ENCODE measurements around the gene ERC2.

Gene ERC2

GRCh38 chr3:56369914-56370313, 98.4 kb downstream of the ERC2 start:
- no peak for DNase-seq (ENCODE audit: low read depth in 2 of 3, low spot score in 2 of 3)

- no peak for DNase-seq (ENCODE audit: low read depth in 2 of 3, low spot score in 2 of 3)
Measured at GRCh38 chr3:56368846-56369245, 99.4 kb downstream of the ERC2 start.

DNA sequence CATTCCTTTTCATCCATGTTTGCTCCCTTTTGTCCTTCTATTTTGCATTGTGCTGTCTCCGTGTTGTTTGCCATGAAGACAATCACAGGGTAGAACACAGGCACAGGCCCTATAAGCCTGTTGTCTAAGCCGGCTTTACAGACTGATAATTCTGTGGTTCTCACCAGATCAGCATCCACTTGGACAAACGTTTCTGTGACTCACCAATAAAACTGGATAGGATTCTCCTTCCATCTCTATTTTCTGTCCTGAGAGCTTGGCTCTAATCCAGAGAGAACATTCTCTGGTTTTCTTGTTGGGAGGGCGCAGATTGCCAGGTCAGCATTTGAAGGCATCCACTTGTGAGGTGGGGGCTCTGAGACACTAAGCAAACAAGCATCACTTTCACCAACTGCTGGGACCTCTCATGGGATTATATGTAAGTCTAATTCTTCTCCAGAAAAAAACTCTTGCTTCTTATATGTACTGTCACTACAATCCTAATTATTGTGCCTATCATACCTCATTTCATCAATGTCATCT, 101.6 kb downstream of the ERC2 start:
- no peak for DNase-seq (ENCODE audit: low read depth in 2 of 3, low spot score in 2 of 3)

DNA sequence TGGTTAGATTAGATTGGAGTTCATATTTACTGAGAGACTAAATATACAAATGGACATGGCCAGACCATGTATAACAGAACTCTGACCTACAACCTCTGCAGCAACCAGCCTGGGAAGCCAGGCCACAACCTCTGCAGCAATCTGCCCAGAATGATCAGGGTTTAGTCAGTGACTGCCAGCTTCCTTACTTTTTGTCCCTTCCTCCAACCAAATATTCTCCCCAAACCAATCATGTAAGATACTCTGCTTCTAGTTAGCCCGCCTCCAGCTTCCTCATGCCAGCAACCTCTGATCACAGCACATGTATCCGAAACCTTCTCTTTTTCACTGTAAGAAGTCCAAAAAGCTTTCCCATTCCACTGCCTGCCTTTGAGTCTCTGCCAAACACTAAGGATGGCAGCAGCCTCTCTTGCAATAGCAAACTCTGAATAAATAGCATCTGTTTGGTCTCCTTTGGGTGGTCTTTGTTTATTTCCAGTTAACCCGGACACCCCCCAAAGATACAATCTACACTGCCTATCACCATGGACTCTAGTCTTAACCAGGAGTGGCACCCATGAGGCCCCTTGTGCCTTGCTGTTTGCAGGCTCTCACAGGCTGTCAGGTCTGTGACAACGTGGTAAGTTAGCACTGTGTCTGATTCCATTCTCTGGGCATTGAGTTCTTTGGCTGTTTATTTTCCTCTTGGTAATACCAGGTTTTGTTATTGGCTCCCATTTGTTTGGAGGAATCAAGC, 102.2 kb downstream of the ERC2 start:
- no peak for DNase-seq (ENCODE audit: low read depth in 2 of 3, low spot score in 2 of 3)

DNA sequence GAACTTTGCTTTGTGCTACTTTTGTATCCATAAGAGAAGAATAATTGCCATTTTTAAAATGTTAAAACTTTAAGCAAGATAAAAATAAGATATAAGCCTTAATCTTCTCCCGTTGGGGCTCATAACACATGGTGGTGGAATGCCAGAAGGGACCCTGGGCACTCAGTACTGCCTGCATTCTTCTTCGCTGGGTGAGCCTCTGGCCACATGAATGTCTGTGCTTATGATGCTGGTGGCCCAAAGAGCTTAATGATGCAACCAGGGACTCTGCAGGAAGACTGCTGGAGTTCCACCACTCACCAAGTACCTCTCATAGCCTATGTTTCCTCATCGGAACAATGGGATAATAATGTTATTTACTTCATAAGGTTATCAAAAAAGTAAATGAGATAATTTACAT, 103.6 kb downstream of the ERC2 start:
- DNase-seq (ENCODE audit: low read depth in 2 of 3, low spot score in 2 of 3), result no peak

DNA sequence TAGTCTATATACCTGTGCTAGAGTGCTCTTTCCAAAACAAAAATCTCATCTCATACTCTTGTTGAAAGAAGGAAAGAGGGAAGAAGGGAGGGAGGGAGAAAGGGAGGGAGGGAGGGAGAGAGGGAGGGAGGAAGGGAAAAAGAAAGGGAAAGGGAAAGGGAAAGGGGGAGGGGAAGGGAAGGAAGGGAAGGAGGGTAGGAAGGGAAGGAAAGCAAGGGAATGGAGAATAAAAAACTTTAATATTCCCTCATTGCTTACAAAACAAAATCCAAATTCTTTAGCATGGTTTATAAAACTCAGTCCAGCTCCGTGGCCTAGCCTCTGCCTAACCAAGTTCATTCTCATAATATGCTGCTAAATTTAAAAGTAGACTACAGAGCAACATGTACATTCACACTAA, 104.5 kb downstream of the ERC2 start:
- DNase-seq (ENCODE audit: low read depth in 2 of 3, low spot score in 2 of 3), result no peak

DNA sequence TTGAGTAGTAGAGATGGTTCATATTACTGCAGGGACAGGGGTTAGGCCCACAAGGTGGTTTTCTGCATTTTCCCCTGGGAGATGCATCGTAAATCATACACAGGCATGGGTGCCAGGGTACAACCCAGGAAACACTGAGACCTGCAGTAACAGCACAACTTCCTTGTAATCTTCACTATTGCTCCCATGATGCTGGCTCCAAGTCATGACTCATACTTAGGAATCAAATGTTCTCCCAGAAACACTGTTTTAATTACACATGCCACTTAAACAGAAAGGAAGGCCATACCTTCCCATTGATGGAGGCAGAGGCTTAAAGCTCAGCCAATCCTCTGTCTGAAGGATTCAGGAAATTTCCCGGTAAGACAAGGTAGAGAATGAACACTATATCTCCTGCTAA, 106.5 kb downstream of the ERC2 start:
- DNase-seq (ENCODE audit: low read depth in 2 of 3, low spot score in 2 of 3), result no peak

DNA sequence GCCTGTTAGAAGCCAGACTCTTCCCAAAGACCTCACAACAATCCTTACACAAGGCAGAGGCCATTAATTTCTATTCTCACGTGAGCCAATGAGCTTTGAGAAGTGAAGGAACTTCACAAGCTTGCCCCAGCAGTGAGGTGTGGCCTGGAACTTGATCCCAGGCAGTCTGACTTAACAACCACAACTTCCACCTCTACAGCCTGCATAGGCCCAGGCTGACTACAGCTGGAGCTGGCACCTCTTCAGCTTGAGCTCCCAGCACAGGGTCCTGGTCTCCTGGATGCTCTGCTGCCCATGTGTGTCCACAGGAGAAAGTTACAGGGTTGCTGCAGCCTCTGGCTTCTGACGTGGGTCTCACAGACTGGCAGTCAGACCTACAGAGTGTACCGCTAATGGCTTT, 111.0 kb downstream of the ERC2 start:
- DNase-seq (ENCODE audit: low read depth in 2 of 3, low spot score in 2 of 3), result no peak

GRCh38 chr3:56356808-56357207, 111.5 kb downstream of the ERC2 start:
- DNase-seq (ENCODE audit: low read depth in 2 of 3, low spot score in 2 of 3), result no peak

GRCh38 chr3:56355570-56356185, 112.6 kb downstream of the ERC2 start:
- DNase-seq (ENCODE audit: low read depth in 2 of 3, low spot score in 2 of 3), result no peak

GRCh38 chr3:56351537-56351936, 116.7 kb downstream of the ERC2 start:
- DNase-seq (ENCODE audit: low read depth in 2 of 3, low spot score in 2 of 3), result no peak

DNA sequence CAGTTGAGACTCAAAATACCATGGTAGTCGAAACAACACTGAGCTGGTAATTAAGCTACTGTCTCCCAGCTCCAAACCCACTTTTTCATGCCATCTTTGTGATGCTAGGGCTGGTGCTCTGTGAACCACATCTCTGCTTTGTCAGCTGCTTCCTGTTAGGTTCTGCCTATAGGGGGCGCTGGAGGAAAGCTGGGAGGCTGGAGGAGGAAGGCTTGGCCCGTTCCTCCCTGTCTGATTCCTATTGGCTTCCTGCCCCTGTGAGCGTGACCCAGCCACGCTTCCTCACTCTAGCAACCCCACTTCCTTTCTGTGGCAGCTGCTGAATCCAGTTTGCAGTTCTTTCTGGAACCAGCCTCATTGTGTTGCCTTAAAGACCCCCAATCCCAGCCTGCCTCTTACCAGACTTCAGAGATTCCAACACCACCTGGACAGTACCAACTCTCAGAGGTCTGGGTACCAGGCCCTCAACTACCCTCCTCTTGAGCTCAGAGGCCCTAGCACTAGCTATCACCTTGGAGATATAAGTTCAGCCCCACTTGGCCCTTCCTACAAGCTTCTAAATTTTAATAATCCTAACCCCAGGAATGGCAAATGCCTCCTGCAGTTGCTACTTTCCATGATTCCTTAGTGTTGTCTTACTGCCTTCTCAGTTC, 120.9 kb downstream of the ERC2 start:
- peak; percentile 1 to 8 (median 6) for DNase-seq (ENCODE audit: low read depth in 2 of 3, low spot score in 2 of 3)

DNA sequence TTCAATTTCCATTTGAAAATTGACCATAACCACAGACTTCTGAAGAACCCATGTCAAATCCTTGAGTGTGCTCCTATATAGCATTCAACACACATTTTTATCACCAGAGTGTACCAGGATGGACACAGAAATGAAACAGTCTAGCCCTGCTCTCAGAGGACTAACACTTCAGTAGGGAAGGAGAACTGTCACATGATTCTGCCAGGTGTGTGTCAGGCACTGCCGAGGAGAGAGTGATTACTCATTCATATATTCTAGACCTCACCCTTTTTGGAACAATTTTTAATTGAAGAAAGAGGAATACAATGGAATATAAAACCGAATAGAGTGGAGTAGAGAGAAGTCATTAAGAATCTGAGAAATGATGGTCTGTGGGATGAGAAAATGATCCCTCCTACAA, 125.8 kb downstream of the ERC2 start:
- DNase-seq (ENCODE audit: low read depth in 2 of 3, low spot score in 2 of 3), result no peak

DNA sequence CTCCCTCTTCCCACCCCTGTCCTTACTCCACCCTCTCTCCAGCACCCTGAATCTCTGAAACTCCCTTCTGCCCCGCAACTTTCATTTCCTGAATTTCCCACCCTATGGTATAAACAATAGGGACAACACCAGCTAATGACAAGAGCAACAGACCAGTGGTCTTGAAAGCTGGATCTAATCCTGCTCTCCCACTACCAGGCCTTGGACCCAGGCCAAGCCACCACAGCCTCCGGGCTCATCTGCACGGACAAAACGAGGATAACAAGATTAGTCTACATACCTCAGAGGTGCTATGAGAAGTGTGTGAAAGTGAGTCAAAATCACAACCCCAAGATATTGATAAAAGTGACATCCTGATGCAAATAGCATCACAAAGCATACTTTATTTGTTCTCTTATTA, 128.6 kb downstream of the ERC2 start:
- DNase-seq (ENCODE audit: low read depth in 2 of 3, low spot score in 2 of 3), result no peak

- no peak for DNase-seq (ENCODE audit: low read depth in 2 of 3, low spot score in 2 of 3)
Measured at GRCh38 chr3:56339244-56339643, 129.0 kb downstream of the ERC2 start.

DNA sequence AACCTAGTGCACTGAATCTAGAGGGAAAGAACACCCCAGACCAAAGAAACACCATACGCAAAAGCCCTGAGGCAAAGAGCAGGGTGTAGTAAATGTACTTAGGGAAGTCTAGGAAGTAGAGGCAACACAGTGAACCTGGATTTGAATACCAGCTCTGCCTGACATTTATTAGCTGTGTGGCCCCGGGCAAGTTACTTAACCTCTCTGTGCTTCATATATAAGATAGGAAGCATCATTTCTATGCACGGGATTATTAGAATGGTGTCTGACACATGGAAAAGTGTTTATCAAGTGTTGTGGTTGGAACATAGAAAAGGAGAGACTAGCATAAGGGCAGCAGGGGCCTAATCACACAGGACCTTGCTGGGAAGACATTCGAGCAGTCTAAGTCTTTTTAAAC, 132.2 kb downstream of the ERC2 start:
- no peak for DNase-seq (ENCODE audit: low read depth in 2 of 3, low spot score in 2 of 3)

DNA sequence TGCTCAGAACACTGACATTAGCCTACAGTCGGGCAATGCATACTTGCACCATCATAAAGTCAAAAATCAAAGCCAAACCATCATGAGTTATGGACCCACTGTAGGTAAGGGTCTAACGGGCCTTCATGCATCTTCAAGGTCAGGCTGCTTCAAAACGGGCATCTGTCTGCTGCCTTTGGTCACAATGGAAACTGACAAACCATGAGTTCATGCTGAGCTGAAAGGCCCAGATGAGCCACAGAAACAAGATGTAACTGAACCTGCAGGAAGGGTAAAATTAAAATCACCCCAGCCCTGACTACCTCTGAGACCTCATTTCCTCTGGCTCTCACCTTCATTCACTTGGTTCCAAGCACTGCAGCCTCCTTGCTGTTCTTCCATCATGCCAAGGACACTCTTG, 143.8 kb downstream of the ERC2 start:
- no peak for DNase-seq (ENCODE audit: low read depth in 2 of 3, low spot score in 2 of 3)

- no peak for DNase-seq (ENCODE audit: low read depth in 2 of 3, low spot score in 2 of 3)
Measured at GRCh38 chr3:56323986-56324420, 144.3 kb downstream of the ERC2 start.

DNA sequence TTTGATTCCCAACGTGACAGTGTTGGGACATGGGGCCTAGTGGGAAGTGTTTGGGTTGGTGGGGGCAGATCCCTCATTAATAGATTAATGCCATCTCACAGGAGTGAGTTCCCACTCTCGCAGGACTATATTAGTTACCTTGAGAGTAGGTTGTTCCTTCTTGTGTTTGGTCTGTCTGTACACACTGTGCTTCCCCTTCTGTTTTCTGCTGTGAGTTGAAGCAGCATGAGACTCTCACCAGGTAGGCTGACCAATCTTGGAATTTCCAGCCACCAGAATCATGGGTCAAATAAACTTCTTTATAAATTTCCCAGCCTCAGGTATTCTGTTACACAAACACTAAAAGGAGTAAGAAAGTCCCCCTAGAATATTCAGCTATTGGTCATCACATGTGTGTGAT, 145.4 kb downstream of the ERC2 start:
- no peak for DNase-seq (ENCODE audit: low read depth in 2 of 3, low spot score in 2 of 3)

DNA sequence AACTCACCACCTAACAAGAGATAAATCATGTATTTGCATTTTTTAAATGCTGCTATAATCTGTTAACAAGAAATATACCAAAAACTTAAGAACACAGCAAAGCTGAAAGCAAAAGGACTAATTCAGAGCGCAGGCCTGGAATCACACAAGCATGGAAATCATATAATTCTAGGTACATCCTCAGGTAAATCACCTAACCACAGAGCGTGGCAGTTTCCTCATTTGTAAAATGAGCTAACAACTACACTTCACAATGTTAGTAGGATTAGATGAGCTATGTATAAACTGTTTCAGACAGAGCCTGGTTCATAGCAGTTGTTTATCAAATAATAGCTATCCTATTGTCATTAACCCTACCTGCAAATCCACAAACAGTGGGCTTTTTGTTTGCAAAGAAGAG, 146.4 kb downstream of the ERC2 start:
- no peak for DNase-seq (ENCODE audit: low read depth in 2 of 3, low spot score in 2 of 3)

DNA sequence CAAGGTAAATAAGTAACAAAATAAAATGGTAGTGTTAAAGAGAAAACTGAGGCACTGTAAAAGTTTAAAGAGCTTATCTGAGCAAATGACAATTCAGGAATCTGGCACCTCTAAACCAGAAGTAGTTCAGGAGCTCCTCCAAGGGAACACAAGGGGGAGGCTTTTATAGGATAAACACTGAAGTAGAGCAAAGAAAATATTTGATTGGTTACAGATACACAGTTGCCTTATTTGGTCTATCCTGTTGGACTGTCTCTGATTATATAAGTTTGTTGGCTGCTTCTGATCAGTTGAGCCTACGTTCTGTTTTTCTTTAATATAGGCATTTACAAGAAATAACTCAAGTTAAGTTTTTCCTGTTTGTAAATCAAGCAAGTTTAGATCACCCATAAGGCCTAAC, 146.9 kb downstream of the ERC2 start:
- DNase-seq (ENCODE audit: low read depth in 2 of 3, low spot score in 2 of 3), result no peak

DNA sequence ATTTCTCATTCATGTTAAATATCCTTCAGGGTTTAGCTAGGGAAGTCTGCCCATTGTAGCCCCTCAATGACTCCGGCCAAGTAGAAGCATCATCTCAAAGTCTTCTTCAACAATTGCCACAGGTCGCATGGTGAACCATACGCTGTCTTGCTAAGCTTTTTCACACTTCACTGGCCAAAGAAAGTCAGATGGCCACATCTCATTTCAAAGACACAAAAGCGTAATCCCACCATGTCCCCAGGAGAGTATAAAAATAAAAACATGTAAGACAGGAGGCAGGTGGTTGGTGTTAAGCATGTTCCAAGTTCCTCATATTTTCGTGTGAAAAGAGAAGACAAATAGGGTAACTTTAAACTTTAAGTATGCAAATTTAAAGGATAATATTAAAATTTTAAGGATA, 147.4 kb downstream of the ERC2 start:
- DNase-seq (ENCODE audit: low read depth in 2 of 3, low spot score in 2 of 3), result no peak

Measured in activated CD8-positive, alpha-beta memory T cell treated with anti-CD3 and anti-CD28 coated beads for 48 hours (primary cell).